AG09319 (cell line): ENCODE measurements around the gene DEAF1.
A peak's percentile ranks its signal among the peaks of the same experiment; 100 is the strongest.

Experiments used
- DNase-seq: peaks from one replicate; pipeline ENCODE4 v3.0.0-alpha.2; 2010; ENCODE audit warnings: low read depth; ENCODE audit errors: extremely low read depth
- CTCF ChIP-seq: IDR thresholded peaks from 2 replicates; pipeline ENCODE4 v1.5.1; 2011; ENCODE audit warnings: low read depth, mild to moderate bottlenecking, inconsistent platforms, low read length, moderate library complexity

The DEAF1 gene

GRCh38 chr11:724778-725386, 29.9 kb upstream of the DEAF1 start:
- no peak for DNase-seq
- no peak for TF ChIP-seq CTCF

GRCh38 chr11:724049-724777, 29.2 kb upstream of the DEAF1 start:
- no peak for TF ChIP-seq CTCF
- no peak for DNase-seq

GRCh38 chr11:723120-723883, 28.3 kb upstream of the DEAF1 start:
- peak; percentile 51 for TF ChIP-seq CTCF
- DNase-seq: no peak

GRCh38 chr11:722346-722811, 27.4 kb upstream of the DEAF1 start:
- no peak for DNase-seq
- TF ChIP-seq CTCF: no peak

GRCh38 chr11:721741-722345, 26.8 kb upstream of the DEAF1 start:
- TF ChIP-seq CTCF: no peak
- no peak for DNase-seq

GRCh38 chr11:721247-721740, 26.3 kb upstream of the DEAF1 start:
- no peak for DNase-seq
- no peak for TF ChIP-seq CTCF
